HepG2 (cell line): ENCODE data around the gene WDR83. TPM values are rescaled to one million over a fixed set of nuclear protein-coding genes. Genes with fewer than 3 reads are reported as not detected.

Experiments
- ARNT2 ChIP-seq: sonication (generic); formaldehyde crosslinking; IDR thresholded peaks from 2 replicates; pipeline ENCODE4 v1.8.0; 2022; ENCODE audit warnings: mild to moderate bottlenecking, low read depth, missing genetic modification reagents, moderate library complexity
- ATF7-NPFF ChIP-seq: sonication (generic); formaldehyde crosslinking; IDR thresholded peaks from 2 replicates; pipeline ENCODE4 v1.8.1; 2023; ENCODE audit warnings: mild to moderate bottlenecking, low read depth, missing genetic modification reagents, moderate library complexity
- CEBPB ChIP-seq: IDR thresholded peaks from 2 replicates; pipeline ENCODE4 v1.6.1; 2011; ENCODE audit warnings: low read depth, low read length, improper control_type of control experiment, borderline replicate concordance
- ELF1 ChIP-seq: sonication (generic); formaldehyde crosslinking; IDR thresholded peaks from 2 replicates; pipeline ENCODE4 v1.4.0; 2020; ENCODE audit warnings: missing genetic modification reagents
- KLF12 ChIP-seq: sonication (generic); formaldehyde crosslinking; IDR thresholded peaks from 2 replicates; pipeline ENCODE4 v1.4.0; 2020; ENCODE audit warnings: missing genetic modification reagents, borderline replicate concordance
- MXD3 ChIP-seq: IDR thresholded peaks from 2 replicates; pipeline ENCODE4 v1.6.1; 2016; ENCODE audit warnings: mild to moderate bottlenecking, missing biosample characterization, missing genetic modification reagents
- MZF1 ChIP-seq: sonication (generic); formaldehyde crosslinking; IDR thresholded peaks from 2 replicates; pipeline ENCODE4 v1.8.1; 2023; ENCODE audit warnings: mild to moderate bottlenecking, missing genetic modification reagents, borderline replicate concordance
- PHF20 ChIP-seq: sonication (generic); formaldehyde crosslinking; IDR thresholded peaks from 2 replicates; pipeline ENCODE4 v1.5.0; 2020; ENCODE audit warnings: mild to moderate bottlenecking, missing genetic modification reagents
- PHF8 ChIP-seq: sonication (generic); formaldehyde crosslinking; IDR thresholded peaks from 2 replicates; pipeline ENCODE4 v1.5.0; 2020; ENCODE audit warnings: missing genetic modification reagents
- POLR2AphosphoS2 ChIP-seq: IDR thresholded peaks from 2 replicates; pipeline ENCODE4 v1.6.1; 2011; ENCODE audit warnings: low read depth, low read length, improper control_type of control experiment
- PRDM10 ChIP-seq: sonication (generic); formaldehyde crosslinking; IDR thresholded peaks from 2 replicates; pipeline ENCODE4 v1.4.0; 2020; ENCODE audit warnings: low read depth, missing genetic modification reagents
- SPEN ChIP-seq: sonication (generic); formaldehyde crosslinking; IDR thresholded peaks from 2 replicates; pipeline ENCODE4 v1.5.1; 2020; ENCODE audit warnings: low read depth, mild to moderate bottlenecking, missing genetic modification reagents
- XBP1 ChIP-seq: sonication (generic); formaldehyde crosslinking; IDR thresholded peaks from 2 replicates; pipeline ENCODE4 v1.5.0; 2020; ENCODE audit warnings: missing genetic modification reagents
- ZMAT3 ChIP-seq: sonication (generic); formaldehyde crosslinking; conservative IDR thresholded peaks from 2 replicates; pipeline ENCODE4 v1.7.0; 2021; ENCODE audit warnings: missing genetic modification reagents
- ZNF10 ChIP-seq: sonication (generic); formaldehyde crosslinking; IDR thresholded peaks from 2 replicates; pipeline ENCODE4 v1.4.0; 2020; ENCODE audit warnings: mild to moderate bottlenecking, low read depth, missing genetic modification reagents, borderline replicate concordance
- ZNF296 ChIP-seq: sonication (generic); formaldehyde crosslinking; conservative IDR thresholded peaks from 2 replicates; pipeline ENCODE4 v1.5.0; 2020; ENCODE audit warnings: mild to moderate bottlenecking, missing genetic modification reagents
- ZNF350 ChIP-seq: sonication (generic); formaldehyde crosslinking; IDR thresholded peaks from 2 replicates; pipeline ENCODE4 v1.4.0; 2020; ENCODE audit warnings: mild to moderate bottlenecking, low read depth, missing genetic modification reagents, borderline replicate concordance
- ZNF441 ChIP-seq: sonication (generic); formaldehyde crosslinking; IDR thresholded peaks from 2 replicates; pipeline ENCODE4 v1.7.0; 2021; ENCODE audit warnings: missing genetic modification reagents, borderline replicate concordance
- ZNF510 ChIP-seq: sonication (generic); formaldehyde crosslinking; IDR thresholded peaks from 2 replicates; pipeline ENCODE4 v1.4.0; 2020; ENCODE audit warnings: low read depth, mild to moderate bottlenecking, missing genetic modification reagents
- ZNF687 ChIP-seq: sonication (generic); formaldehyde crosslinking; IDR thresholded peaks from 2 replicates; pipeline ENCODE4 v1.5.1; 2020; ENCODE audit warnings: mild to moderate bottlenecking, missing genetic modification reagents, moderate library complexity
- polyA plus RNA-seq, 8 experiments: library from polyadenylated mRNA; depleted of rRNA in 3 of 8; stranded (reverse) in 7 of 8; unstranded in 1 of 8; fragments of >200 nt; fragmentation: Illumina TruSeq in 4 of 8; extraction: Trizol in 4 of 8; gene quantifications; 2 replicates each; pipeline versions ENCODE4 v1.2.1 to v1.2.3, GENCODE V29; 2011 to 2016; ENCODE audit warnings: low read depth in 4 of 8, missing spikeins in 1 of 8, mixed read lengths in 1 of 8; ENCODE audit not compliant: insufficient read depth in 1 of 8
- total RNA-seq, 5 experiments: library from RNA; depleted of rRNA; stranded (reverse); fragments of >200 nt; fragmentation: Illumina TruSeq; extraction: Trizol; gene quantifications; 2 replicates each; pipeline ENCODE4 v1.2.3, GENCODE V29; 2016; ENCODE audit warnings: low read depth in 1 of 5
- TF ChIP-seq, protein P1 (sequence below): sonication (generic); formaldehyde crosslinking; IDR thresholded peaks from 2 replicates; pipeline ENCODE4 v1.8.1; 2023; ENCODE audit warnings: missing genetic modification reagents, mild to moderate bottlenecking, borderline replicate concordance

WDR83 gene
- total and polyA plus RNA-seq, 2 of the 13 experiments (the other 11 are each of a cell fraction or from before 2014, with no cell fraction given): 4.5 to 10.7 TPM

DNA sequence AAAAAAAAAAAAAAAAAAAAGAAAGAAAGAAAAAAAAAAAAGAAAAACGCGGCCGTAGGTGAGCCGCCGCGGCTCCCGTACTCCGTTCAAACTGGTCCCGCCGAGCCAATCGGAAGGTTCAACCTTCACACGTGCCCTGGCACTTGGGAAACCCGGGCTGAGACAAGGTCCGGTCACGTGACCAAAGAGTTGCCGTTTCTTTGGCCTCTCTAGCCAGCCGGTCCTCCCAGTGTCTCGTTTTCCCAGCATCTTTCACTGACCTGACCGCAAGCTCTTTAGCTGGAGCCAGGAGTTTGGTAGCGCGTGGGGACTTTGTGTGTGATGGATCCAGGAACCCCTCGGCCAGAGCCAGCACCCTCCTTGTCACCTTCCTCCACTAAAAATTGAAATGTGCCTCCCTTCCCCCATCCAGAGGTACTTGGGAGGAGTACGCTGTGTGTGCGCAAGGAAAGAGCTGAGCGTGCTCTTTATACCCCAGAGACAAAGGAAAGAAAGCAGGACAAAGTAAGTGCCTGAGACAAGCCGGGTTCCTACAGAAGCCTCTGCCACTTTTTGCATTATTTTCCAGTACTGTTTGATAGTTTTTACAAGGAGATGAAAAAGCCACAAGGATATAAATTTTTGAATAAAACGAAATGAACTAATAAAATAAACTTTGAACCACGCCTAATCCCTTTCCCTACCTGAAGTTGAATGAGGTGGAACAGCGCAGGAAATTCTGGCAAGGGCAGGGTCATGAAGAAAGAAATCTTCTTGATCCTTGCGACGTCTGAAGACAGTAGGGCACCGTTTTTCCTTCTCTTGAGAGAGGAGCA is 56.2 kb downstream of the WDR83 start (continued):
- TF ChIP-seq PRDM10 (CRISPR knock-in tag) (peak; percentile 48; the same call in 1 of the 2 replicates), PHF20 (CRISPR knock-in tag) (peak; percentile 85), PHF8 (CRISPR knock-in tag) (peak; percentile 57; the same call in 1 of the 2 replicates), ARNT2 (CRISPR knock-in tag) (peak; percentile 49; the same call in 1 of the 2 replicates), ELF1 (peak; percentile 74), KLF12 (CRISPR knock-in tag) (no peak), SPEN (CRISPR knock-in tag) (peak; percentile 91), ZNF510 (CRISPR knock-in tag) (no peak), ZNF687 (CRISPR knock-in tag) (peak; percentile 56; the same call in 1 of the 2 replicates), MXD3 (CRISPR knock-in tag) (no peak; the same call in 1 of the 2 replicates), ATF7-NPFF (CRISPR knock-in tag) (no peak), ZNF350 (CRISPR knock-in tag) (no peak), ZNF441 (no peak), POLR2AphosphoS2 (no peak), ZNF10 (CRISPR knock-in tag) (no peak), CEBPB (peak; percentile 75; the same call in 1 of the 2 replicates), MZF1 (no peak), XBP1 (CRISPR knock-in tag) (no peak), ZNF296 (CRISPR knock-in tag) (no peak), ZMAT3 (CRISPR knock-in tag) (no peak)
- TF ChIP-seq, protein P1, sequence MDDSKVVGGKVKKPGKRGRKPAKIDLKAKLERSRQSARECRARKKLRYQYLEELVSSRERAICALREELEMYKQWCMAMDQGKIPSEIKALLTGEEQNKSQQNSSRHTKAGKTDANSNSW (CRISPR knock-in tag): no peak
